ENCODE results near the gene ITPK1. TPM values are rescaled to one million over a fixed set of nuclear protein-coding genes. Genes with fewer than 3 reads are reported as not detected.

The ITPK1 gene
- polyA plus RNA-seq, 2 of the 4 experiments (the other 2 are of a cell fraction) = 46.2 to 47.0 TPM

GRCh38 chr14:92942576-92942975 is 173.1 kb downstream of the ITPK1 start:
- ATAC-seq (no peak), FAIRE-seq (no peak), DNase-seq (ENCODE audit: low read depth in 1 of 2, low spot score in 1 of 2) (no peak)
- H3K4me2 ChIP-seq = no peak overlapping the region
- H3K27ac ChIP-seq = no peak overlapping the region
- WGBS (ENCODE audit: missing lambda C conversion rate) = 89% methylated on average over 8 of the region's 8 CpGs
- no peak for TF ChIP-seq CEBPB (IDR thresholded peaks at IDR 0.05)
- no peak for TF ChIP-seq RAD21 (conservative IDR thresholded peaks at IDR 0.05 in 1 of 2, IDR thresholded peaks at IDR 0.05 in 1 of 2)
- no peak for TF ChIP-seq PHF8 (IDR thresholded peaks at IDR 0.05; ENCODE audit: borderline replicate concordance, low read depth)
- no peak for TF ChIP-seq HOXA7 (CRISPR knock-in tag; IDR thresholded peaks at IDR 0.05)
- no peak for TF ChIP-seq CHD4 (IDR thresholded peaks at IDR 0.05; ENCODE audit: borderline replicate concordance)
- TF ChIP-seq EP300 (IDR thresholded peaks at IDR 0.05) = no peak
- TF ChIP-seq GATA3 (IDR thresholded peaks at IDR 0.05; ENCODE audit: borderline replicate concordance) = no peak
- TF ChIP-seq, protein P1, sequence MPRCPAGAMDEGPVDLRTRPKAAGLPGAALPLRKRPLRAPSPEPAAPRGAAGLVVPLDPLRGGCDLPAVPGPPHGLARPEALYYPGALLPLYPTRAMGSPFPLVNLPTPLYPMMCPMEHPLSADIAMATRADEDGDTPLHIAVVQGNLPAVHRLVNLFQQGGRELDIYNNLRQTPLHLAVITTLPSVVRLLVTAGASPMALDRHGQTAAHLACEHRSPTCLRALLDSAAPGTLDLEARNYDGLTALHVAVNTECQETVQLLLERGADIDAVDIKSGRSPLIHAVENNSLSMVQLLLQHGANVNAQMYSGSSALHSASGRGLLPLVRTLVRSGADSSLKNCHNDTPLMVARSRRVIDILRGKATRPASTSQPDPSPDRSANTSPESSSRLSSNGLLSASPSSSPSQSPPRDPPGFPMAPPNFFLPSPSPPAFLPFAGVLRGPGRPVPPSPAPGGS (IDR thresholded peaks at IDR 0.05) = no peak
- no peak for TF ChIP-seq MAZ (IDR thresholded peaks at IDR 0.05; ENCODE audit: borderline replicate concordance, low read depth, low read length)
- no peak for TF ChIP-seq ZC3H11A (IDR thresholded peaks at IDR 0.05)
- CTCF ChIA-PET = interaction anchor here (1.1 to 5.3 kb wide), 4 partner anchors 9 to 218 kb away, joined by 4 to 20 read pairs (median 8); no protein-coding TSS in a partner anchor
- peaks cover 27% of the 10 kb centered on the region for H3K4me1 ChIP-seq
- no peak overlapping the region for H3K4me3 ChIP-seq
- POLR2A ChIA-PET = no interaction called here
- no peaks in the 10 kb centered on the region for H3K9me3 ChIP-seq

GRCh38 chr14:92942136-92942535 is 173.6 kb downstream of the ITPK1 start:
- Histone ChIP-seq H3K4me1 (peaks cover 29% of the 10 kb centered on the region), H3K4me3 (no peak overlapping the region), H3K27ac (no peak overlapping the region), H3K9me3 (no peaks in the 10 kb centered on the region), H3K4me2 (no peak overlapping the region)
- no peak for ATAC-seq
- WGBS (ENCODE audit: missing lambda C conversion rate) = 98% methylated on average over 5 of the region's 5 CpGs
- ChIA-PET POLR2A (no interaction called here), CTCF (interaction anchor here (0.6 to 5.3 kb wide), 5 partner anchors 10 to 219 kb away, joined by 3 to 20 read pairs (median 6); no protein-coding TSS in a partner anchor)
- DNase-seq (ENCODE audit: low read depth in 1 of 2, low spot score in 1 of 2) = no peak
- FAIRE-seq = no peak
- TF ChIP-seq NR3C1 (IDR thresholded peaks at IDR 0.05) = no peak
- TF ChIP-seq HDAC2 (IDR thresholded peaks at IDR 0.05) = no peak
- TF ChIP-seq CBX8 (IDR thresholded peaks at IDR 0.05) = no peak

GRCh38 chr14:92941531-92941930 is 174.2 kb downstream of the ITPK1 start:
- Histone ChIP-seq H3K27ac (no peak overlapping the region), H3K4me2 (no peak overlapping the region), H3K4me3 (no peak overlapping the region), H3K9me3 (no peaks in the 10 kb centered on the region), H3K4me1 (peaks cover 23% of the 10 kb centered on the region)
- ChIA-PET POLR2A (no interaction called here), CTCF (interaction anchor here (0.6 to 1.8 kb wide), 3 partner anchors 11 to 219 kb away, joined by 3 to 9 read pairs (median 6); no protein-coding TSS in a partner anchor)
- 98% methylated on average over 10 of the region's 30 CpGs for WGBS (ENCODE audit: missing lambda C conversion rate)
- no peak for DNase-seq (ENCODE audit: low read depth in 1 of 2, low spot score in 1 of 2)
- FAIRE-seq = no peak
- ATAC-seq = no peak
- TF ChIP-seq, protein P2, sequence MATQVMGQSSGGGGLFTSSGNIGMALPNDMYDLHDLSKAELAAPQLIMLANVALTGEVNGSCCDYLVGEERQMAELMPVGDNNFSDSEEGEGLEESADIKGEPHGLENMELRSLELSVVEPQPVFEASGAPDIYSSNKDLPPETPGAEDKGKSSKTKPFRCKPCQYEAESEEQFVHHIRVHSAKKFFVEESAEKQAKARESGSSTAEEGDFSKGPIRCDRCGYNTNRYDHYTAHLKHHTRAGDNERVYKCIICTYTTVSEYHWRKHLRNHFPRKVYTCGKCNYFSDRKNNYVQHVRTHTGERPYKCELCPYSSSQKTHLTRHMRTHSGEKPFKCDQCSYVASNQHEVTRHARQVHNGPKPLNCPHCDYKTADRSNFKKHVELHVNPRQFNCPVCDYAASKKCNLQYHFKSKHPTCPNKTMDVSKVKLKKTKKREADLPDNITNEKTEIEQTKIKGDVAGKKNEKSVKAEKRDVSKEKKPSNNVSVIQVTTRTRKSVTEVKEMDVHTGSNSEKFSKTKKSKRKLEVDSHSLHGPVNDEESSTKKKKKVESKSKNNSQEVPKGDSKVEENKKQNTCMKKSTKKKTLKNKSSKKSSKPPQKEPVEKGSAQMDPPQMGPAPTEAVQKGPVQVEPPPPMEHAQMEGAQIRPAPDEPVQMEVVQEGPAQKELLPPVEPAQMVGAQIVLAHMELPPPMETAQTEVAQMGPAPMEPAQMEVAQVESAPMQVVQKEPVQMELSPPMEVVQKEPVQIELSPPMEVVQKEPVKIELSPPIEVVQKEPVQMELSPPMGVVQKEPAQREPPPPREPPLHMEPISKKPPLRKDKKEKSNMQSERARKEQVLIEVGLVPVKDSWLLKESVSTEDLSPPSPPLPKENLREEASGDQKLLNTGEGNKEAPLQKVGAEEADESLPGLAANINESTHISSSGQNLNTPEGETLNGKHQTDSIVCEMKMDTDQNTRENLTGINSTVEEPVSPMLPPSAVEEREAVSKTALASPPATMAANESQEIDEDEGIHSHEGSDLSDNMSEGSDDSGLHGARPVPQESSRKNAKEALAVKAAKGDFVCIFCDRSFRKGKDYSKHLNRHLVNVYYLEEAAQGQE (IDR thresholded peaks at IDR 0.05) = no peak
- TF ChIP-seq, protein P1 (IDR thresholded peaks at IDR 0.05) = no peak
- TF ChIP-seq ZC3H11A (IDR thresholded peaks at IDR 0.05) (no peak), HOXB5 (CRISPR knock-in tag; IDR thresholded peaks at IDR 0.05) (no peak), EHMT2 (IDR thresholded peaks at IDR 0.05; ENCODE audit: low read depth) (no peak), USF2 (IDR thresholded peaks at IDR 0.05) (no peak), RNF2 (IDR thresholded peaks at IDR 0.05; ENCODE audit: borderline replicate concordance, low read depth) (no peak), MYC (IDR thresholded peaks at IDR 0.05; ENCODE audit: borderline replicate concordance, low read length) (no peak), KDM5A (IDR thresholded peaks at IDR 0.05) (no peak), HMGXB4 (CRISPR knock-in tag; IDR thresholded peaks at IDR 0.05; ENCODE audit: borderline replicate concordance) (no peak), MAFK (IDR thresholded peaks at IDR 0.05; ENCODE audit: partially characterized antibody) (no peak), MAZ (IDR thresholded peaks at IDR 0.05; ENCODE audit: borderline replicate concordance, low read depth, low read length) (no peak), NR3C1 (IDR thresholded peaks at IDR 0.05) (no peak)
- TF ChIP-seq, protein P3, sequence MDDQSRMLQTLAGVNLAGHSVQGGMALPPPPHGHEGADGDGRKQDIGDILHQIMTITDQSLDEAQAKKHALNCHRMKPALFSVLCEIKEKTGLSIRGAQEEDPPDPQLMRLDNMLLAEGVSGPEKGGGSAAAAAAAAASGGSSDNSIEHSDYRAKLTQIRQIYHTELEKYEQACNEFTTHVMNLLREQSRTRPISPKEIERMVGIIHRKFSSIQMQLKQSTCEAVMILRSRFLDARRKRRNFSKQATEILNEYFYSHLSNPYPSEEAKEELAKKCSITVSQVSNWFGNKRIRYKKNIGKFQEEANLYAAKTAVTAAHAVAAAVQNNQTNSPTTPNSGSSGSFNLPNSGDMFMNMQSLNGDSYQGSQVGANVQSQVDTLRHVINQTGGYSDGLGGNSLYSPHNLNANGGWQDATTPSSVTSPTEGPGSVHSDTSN (IDR thresholded peaks at IDR 0.05) = no peak
